HuH-7.5 (cell line): Measurements from ENCODE around the gene CYB5A.
"Not testable (repeated sequence)": the region's sequence is repeated elsewhere in the genome, so short reads cannot be mapped to it uniquely, and the experiment has no call there.

Experiments
- DNase-seq: peaks from one replicate; pipeline ENCODE4 v3.0.0; 2011; ENCODE audit warnings: low spot score

CYB5A gene, protein sequence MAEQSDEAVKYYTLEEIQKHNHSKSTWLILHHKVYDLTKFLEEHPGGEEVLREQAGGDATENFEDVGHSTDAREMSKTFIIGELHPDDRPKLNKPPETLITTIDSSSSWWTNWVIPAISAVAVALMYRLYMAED

DNA sequence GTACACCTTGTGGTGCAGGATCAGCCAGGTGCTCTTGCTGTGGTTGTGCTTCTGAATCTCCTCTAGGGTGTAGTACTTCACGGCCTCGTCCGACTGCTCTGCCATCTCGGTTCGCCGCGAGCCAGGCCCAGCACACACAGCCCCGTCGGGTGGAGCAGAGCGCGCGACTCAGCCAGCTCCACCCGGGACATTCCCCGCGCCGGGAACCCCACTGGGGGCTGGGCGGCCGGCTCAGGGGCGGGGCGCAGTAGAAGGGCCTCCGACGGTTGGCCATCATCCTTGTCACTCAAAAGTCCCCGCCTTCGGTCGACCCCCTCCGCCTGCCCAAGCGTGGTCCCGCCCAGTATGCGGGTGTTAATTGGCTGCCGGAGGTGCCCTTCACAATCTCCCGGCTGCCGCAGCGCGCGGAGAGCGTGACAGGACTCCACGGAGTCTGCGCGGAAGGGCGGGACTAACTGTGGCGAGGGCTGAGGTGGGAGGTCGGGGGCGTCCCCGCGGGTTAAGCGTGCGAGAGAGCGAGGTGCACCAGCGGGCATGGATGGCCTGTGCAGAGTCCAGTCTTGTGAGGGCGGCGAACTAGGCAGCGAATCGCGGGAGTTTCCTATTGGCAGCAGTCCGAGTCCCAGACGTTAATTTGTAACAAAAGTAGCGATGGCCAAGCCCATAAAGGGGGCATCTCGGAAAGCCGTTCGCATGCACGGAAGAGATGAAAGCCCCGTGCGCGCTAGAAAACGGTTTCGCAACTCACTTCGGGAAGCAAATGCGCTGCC is at the start of gene CYB5A:
CYB5A (minus strand) TSS at position 193 of the 770 bp plus-strand sequence; CDS start at position 105, 88 bp downstream.
- DNase-seq, result peak; percentile 95

DNA sequence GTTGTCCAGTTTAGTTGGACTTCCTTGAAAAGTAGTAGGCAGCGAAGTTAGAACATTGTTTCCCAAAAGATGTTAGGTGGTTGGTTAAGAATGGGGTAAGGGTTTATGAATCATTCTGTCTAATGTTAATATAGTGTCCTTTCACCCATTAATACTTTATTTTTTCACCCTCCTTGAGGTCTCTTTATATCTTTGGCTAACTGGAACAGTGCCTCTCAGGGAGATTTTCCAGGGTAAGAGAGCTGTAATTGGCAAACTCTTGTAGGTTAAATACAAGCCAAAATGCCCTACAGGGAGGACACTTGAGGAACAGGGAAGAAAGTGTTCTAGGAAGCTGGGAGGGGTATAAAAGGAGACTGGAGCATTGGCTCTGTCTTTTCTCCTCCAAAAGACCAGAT is 46.1 kb upstream of the CYB5A start:
- DNase-seq, result no peak

DNA sequence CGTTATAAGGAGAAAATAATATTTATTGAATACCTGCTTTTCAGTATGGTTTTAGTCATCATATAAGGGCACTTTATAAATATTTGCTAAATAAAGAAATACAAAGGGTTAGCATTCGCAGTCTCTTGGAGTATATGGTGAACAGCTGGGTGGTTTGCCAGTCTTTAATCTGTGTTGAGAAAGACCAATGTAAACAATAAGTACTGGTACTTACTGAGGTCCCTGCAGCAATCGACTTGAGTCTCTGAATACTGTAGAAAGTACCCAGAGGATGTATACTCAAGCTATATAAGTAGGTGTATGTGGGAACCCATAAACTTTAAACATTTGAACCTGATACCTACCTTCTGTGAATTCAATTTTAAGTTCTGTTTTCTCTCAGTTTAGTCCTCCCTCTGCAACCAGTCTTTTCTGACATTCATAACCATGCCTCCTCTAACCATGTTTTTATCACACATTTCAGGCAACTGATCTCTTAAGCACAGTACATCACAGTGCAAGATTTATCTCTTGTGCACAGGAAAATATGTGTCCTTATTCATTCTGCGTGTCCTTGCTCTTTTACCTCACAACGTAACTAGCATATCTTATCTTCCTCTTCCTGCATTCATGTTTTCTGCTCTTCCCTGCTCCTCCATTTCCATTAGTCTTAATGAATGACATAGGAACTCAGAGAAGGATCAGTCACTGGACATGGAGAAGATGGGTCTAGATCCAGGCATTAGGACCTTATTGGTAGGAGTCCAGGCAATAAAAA is 45.6 kb upstream of the CYB5A start:
- DNase-seq, result no peak

DNA sequence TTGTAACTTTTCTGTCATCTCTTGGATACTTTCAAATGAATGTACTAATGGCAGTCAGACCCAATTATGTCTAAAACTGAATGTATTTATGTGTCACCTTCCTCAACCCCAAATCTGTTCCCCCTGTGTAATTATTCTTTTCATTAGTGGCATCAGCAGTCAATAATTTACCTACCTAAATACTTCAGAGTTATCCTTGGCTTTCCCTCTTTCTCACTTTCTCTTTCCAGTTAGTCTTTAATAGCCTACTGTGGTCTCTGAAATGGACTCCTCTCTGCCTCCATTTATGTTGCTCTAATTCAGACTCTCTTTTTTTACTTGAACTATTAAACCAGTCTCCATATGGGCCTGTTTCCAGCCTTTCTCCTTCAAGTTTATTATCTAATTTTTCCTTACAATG is 44.9 kb upstream of the CYB5A start:
- no peak for DNase-seq

DNA sequence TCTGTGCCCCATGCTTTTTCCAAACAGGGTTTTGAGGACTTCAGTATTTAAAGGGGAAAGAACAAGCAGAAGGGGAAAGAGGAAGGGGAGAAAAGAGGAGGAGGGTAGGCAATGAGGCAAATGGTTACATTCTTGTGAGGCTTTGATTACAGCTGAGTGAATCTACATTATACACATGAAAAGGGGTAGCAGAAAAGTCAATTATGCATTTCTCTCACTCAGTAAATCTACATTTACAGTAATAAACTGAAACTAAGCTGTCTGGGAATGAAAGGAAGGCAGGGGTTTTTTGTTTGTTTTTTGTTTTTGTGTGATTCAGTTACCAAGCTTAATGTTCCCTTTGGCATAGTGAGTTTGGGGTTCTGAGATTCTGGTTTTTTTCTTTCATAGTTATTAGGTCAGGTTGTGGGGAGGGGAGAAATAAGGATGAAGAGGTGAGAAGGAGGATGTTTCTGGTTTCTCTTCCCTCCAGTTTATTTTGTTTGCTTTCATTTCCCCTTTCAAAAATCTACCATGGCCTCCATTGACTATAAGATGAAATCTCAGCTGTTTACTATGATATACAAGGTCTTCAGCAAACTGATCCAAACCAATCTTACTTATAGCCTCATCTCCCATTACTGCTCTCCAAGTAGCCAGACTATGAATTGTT is 42.6 kb upstream of the CYB5A start:
- DNase-seq, result no peak

DNA sequence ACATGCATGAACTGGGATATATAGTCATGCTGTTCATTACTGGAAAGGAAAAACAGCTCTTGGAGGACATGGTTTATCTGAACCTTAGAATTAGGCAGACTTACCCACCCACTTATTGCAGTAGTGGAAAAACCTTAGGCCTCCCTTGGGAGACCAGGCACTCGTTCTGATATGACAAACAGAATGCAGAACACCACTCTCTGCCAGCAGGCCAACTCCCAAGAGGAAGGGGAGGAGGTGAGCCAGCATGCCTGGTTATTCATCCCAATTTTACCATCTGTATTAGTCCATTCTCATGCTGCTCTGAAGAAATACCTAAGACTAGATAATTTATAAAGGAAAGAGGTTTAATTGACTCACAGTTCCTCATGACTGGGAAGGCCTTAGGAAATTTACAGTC is 41.3 kb upstream of the CYB5A start:
- no peak for DNase-seq

DNA sequence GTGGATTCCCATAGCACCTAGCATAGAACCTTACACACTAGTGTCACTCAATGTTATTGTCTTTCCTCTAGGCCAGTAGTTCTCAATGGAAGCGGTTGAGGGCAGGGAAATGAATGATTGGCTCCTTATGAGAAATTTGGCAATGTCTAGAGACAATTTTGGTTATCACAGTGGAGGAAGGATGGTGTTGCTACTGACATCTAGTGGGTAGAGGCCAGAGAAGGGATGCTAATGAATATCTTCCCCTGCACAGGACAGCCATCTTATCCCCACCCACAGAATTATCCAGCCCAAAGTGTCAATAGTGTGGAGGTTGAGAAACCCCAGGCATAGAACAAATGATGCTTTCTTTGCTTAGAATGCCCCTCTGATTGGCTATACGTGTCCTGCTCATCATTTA is 39.6 kb upstream of the CYB5A start:
- no peak for DNase-seq

DNA sequence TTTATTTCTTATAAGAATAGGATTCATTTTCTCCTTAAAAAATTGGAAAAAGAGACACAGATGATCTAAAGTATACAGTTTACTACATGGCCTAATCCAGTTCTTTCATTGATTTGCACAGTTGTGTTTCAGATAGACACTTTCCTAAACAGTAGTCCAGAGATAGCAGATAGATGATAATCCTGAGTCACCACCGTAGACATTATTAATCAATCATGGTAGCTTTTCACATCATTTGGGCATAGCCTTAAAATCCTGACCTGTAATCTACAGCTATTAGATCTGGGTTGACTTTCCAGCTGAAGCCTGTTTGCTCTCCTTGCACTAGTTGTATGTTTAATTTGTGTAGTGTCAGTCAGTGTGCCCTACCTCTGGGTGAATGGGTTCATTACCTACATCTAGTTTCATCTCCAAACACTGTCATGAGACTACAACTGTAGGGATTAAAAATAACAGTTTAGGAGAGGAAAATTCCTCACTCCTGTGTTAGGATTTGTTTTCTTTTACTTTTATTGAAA is 38.0 kb upstream of the CYB5A start:
- DNase-seq, result no peak

DNA sequence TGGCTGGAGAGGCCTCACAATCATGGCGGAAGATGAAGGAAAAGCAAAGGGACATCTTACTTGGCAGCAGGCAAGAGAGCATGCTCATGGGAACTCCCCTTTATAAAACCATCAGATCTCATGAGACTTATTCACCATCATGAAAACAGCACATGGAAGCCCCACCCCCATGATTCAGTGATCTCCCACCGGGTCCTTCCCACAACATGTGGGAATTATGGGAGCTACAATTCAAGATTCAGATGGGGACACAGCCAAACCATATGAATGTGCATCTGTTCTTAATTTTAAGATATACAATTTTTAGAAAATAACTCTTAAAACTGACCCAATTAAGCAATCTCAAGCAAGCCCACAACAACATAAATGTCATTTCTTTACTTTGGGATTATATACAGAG is 36.4 kb upstream of the CYB5A start:
- DNase-seq, result no peak

DNA sequence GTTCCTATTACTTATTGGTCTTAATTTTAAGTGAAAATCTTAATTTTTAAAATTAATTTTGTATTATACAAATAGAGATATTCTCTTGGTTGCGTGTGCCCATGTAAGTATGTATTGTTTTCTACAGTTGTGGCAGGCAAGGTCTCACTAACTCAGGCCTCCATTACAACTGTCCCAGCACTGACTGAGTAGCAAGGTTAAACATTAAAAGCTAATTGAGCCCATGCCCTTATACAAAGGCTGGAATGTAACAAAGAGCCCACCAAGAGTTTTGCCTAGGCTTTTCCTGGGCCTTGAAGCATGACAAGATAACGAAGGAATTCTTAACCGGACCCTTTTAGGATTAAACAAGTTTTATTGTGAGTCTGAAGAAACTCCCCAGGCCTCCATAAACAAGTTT is 35.0 kb upstream of the CYB5A start:
- DNase-seq, result not testable (repeated sequence)

DNA sequence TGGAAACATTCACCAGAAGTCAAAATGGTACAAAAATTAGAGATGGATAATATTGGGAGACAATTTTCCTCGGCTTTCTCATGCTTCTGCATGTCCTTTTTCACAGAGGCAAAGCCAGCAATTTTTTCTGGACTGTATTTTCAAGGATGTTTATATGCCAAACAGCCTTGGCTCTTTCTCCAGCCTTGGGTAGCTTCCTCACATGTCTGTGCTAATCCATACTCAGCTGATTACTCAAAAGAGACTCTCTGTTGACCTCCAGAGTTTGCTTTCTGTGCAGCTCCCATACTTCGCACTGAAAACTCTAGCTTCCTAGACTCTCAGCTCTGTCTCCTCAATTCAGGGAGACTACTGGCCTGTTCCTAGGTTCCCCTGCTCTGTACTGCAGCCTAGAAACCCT is 34.5 kb upstream of the CYB5A start:
- DNase-seq, result no peak

DNA sequence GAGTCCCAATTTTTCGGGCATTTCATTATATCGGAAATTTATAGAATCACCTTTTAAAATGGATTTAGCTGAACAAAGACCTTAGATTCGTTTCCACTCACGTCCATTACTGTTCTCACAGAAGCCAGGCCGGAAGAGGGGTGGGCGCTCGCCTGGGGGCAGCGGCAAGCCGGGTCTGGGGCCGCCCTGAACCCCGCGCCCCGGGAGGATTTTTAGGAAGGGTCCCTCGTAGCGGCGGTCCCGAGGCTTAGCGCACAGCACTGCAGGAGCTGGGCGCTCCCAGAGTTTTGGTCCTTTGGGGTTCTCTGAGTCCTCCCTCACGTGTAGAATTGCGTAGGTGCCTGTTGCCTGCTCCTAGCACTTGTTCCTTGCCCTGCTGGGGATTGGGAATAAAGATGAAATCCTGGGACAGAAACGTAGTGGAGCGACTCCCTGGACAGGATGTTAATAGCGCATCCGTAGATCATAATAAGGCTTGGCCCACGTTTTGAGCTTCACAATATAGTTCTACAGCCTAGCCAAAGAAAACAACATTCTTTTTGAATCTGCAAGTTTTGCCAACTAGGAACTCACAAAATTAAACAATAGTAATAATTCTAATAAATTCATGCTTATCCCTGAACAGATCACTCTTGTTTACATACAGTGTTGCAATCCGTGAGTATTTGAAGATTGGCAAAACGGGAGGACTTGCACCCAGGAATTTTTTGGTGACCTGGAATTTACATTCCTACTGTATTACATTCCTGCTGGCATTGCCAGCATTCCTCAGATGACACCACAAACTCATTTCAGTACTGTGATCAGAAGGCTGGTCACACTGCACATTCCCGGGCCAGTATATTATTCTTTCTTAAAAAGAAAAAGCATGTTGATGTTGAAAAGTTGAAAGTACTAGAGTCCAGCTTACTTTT is 24.8 kb upstream of the CYB5A start:
- DNase-seq, result peak; percentile 3

DNA sequence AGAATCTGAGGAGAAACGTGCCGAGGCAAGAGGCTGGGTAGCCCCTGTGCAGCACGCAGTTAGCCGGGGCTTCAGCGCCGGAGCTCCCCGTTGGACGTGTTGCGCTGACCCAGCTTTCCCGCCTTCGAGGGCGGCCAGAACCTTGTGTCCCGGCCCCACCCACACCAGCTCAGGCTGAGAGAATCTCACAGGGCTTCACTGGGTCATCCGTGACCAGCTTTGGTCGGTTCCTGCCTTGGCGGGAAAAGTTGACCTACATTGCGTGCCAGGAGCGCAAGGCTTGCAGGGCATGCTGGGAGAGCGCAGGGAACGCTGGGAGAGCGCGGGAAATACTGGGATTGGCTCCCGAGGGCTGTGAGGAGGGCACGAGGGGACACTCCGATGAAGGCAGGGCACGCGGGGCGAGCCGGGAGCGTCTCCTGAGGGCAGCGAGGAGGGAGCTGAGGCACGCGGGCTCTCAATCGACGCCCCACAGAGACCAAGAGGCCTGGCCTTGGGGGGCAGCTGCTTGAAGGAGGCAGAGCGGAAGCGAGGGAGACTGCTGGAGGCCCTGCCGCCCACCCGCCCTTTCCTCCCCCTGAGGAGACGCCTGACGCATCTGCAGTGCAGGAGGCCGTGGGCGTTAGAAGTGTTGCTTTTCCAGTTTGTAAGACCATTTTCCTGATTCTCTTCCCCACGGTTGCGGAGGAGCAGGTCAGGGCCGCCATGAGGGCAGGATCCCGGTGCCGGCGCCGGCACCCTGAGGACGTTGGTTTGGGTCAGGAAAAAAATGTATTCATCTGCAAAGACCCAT is 23.9 kb upstream of the CYB5A start, which contains the start of gene C18orf63:
C18orf63 (plus strand) TSS at position 376 of the 793 bp plus-strand sequence. CDS start 2,027 bp downstream, outside the sequence.
- no peak for DNase-seq

DNA sequence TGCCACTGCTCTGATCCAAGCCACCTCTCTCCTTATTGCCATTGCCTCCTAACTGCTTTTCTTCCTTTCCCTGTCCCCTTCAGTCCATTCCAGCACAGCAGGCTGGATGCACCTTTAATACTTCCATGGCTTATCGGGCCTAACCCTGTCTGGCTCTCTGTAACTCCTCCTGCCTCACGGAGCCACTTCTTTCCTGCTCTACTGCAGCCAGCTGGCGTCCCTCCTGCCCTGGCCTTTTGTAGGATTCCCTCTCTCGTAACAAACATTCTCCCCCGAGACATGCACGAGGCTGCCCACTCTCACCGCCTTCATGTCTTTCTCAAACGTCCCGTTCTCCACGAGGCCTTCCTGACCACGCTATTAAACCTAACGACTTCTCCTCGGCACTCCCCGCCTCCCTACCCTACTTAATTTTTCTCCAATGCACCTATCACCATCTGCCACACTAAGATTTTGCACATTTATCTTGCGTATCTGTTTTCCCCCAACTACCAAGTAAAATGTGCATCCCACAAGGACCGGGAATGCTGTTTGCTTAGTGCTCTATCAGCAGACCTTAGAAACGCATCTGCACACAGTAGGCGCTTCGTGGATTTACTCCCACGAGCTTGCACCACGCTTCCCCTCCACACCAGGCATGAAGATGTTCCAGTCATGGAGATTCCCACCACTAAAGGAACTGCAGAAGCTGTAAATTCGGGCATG is 23.1 kb upstream of the CYB5A start:
- no peak for DNase-seq

DNA sequence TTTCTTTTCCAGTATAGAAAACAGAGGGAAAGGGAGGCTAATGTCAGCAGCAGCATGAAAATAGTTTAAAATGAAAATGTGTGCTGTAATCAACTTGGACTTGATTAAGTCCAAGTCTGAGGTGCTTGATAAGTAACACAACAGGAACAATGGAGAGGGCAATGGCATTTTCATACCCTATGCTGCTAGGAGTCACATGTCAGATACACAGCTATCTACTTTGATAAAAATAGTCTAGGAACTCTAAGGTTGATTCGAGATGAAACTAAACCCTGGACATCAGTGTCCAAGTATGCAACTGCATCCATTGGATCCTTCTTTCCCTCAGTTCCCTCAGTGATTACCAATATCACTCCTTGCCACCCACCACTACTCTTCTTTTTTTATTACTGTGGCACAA is 19.2 kb upstream of the CYB5A start:
- no peak for DNase-seq

DNA sequence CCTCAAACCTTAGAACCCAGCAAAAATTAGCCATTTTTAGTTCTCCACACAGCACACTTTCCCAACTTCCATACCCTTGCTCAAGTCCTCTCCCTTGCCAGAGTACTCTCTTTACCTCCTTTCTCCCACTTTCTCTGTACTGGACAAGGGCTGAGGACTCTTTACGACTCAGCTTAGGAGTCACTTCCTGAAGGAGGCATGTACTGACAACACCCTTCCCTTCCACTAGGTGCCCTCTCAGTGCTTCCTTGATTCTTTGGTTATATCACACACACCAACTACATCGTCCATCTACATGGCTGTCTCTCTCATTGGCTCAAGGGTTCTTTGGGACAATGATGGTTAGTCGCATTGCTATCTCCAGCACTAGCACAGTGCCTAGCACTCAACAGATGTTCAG is 18.6 kb upstream of the CYB5A start:
- no peak for DNase-seq

DNA sequence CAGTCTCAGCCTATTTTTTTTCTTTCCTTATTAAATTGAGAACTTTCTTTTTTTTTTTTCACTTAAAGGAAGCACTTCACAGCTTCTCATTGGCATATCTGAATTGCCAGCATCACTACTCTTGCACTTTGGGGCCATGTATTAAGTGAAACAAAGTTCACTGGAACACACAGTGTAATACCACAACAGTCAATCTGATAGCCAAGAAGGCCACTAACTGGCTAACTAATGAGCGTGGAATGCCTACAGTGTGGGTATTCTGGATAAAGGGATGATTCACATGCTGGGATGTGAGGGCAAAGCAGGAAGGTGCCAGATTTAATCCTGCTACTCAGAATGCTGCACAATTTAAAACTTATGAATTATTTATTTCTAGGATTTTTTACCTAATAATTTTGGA is 12.2 kb upstream of the CYB5A start:
- no peak for DNase-seq

DNA sequence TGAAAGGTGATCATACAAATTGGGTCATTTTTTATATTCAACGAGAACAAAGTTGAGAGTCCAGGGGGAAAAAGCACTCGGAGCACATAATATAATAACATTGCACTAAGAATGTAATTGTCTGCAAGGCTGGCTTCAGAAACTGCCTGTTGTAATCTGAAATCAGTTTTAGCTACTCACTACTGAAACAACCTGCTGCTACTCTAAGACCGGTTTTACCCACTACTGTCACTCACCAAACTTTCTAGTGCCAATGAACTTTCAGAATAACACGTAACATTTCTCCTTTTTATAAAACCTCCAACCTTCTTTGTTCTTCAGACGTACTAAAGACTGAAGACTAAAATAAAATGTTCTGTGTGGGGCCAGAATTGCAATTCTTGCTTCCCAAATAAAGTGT is 11.5 kb upstream of the CYB5A start:
- no peak for DNase-seq

DNA sequence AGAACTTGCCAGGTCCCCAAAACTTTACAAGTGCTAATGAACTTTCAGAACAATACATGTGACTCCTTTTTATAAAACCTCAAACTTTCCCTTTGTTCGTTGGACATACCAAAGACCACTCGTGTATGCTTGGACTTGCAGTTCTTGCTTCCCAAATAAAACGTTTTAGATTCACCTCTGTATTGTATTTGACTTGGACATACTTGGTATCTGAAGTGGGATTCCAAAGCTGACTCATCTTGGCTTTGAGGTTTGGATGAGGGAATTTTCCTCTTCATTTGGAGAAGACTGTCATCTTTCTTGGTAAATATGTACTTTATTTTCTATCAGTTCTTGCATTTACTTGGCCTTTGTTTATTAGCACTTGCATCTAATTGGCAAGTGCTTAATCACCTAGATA is 8.0 kb upstream of the CYB5A start:
- DNase-seq, result no peak

DNA sequence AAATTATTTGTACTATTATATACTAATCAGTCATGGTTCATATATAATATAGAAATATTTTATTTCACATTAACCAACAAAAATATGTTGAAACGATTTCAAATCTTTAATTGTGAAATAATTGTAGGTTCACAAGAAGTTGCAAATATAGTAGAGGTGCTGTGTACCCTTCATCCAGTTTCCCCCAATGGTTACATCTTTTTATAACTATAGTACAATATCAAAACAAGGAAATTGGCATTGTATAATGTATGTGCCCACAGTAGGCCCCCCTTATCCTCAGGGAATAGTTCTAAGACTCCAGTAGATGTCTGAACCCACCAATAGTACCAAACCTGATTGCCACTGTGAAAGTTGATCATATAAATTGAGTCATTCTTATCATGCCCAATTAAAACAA is 7.4 kb upstream of the CYB5A start:
- no peak for DNase-seq
